Mucosa of rectum (tissue), 2 donors: ENCODE data around the gene DUSP22.

ENCODE experiments used
- H3K27ac ChIP-seq, 2 donors: one replicate each; pipeline ENCODE4 v1.7.0; 2013; ENCODE audit warnings: inconsistent platforms in 2 of 2, low read depth in 2 of 2, low read length in 2 of 2
- H3K27me3 ChIP-seq, 2 donors: one replicate each; pipeline ENCODE4 v1.7.0; 2013; ENCODE audit warnings: low read length in 2 of 2; ENCODE audit not compliant: control insufficient read depth in 2 of 2, insufficient read depth in 2 of 2
- H3K36me3 ChIP-seq, 2 donors: one replicate each; pipeline ENCODE4 v1.7.0; 2013; ENCODE audit warnings: low read length in 2 of 2; ENCODE audit not compliant: control insufficient read depth in 2 of 2, insufficient read depth in 2 of 2
- H3K4me1 ChIP-seq, 2 donors: one replicate each; pipeline ENCODE4 v1.7.0; 2013; ENCODE audit warnings: low read length in 2 of 2, mild to moderate bottlenecking in 1 of 2; ENCODE audit not compliant: control insufficient read depth in 2 of 2, insufficient read depth in 2 of 2
- H3K4me3 ChIP-seq, 2 donors: one replicate each; pipeline ENCODE4 v1.7.0; 2013; ENCODE audit warnings: low read length in 2 of 2
- H3K9ac ChIP-seq, 2 donors: one replicate each; pipeline ENCODE4 v1.7.0; 2013; ENCODE audit warnings: low read length in 2 of 2, low read depth in 1 of 2, mild to moderate bottlenecking in 1 of 2
- H3K9me3 ChIP-seq, 2 donors: one replicate each; pipeline ENCODE4 v1.7.0; 2013; ENCODE audit warnings: low read length in 2 of 2; ENCODE audit not compliant: control insufficient read depth in 2 of 2
- donor health status: healthy.
- donor health status: Normal muscosa, but diverticular disease.

The DUSP22 gene

DNA sequence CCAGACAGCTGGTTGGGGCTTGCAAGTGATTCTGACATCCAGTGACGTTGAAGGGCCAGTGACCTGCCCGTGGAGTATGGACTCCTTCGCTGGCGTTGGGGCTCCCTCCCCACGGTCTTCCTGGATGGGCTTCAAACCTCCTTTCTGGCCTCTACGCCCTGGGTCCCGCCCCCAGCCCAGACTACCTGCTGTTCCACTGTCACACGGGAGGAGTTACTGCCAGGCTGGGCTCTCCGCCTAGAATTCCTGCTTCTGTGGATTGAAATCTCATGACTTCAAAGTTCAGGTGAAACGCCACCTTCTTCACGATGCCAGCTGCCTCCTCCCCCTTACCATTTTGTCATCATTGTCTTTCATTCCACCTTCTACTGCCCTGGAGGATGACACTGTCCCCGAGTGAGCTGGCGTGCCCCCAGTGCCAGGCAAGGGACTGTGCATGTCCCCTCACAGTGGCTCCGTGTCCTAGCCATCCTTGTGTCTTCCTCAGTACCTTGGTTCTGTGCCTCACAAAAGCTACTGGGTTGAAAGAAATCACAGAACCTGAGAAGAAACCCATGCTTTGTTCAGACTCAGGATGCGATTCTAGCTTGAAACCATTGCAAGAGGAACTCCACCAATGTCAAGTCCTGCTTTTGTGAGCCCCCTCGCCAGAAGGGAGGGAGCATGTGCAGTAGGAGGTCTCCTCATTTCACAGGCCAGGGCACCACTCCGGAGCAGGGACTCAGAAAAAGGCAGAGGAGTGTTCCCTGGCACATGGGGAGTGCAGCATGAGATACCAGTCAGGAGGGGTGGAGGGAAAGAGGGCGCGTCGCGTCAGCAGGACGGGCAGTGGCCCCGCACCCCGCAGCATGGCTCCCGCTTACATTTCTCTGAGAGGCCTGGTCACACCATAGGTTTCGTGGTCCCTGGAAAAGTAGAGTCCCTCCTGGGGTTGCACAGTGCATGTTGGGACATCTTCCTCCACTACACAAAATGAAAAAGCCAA, 88.2 kb downstream of the DUSP22 start:
- H3K27ac ChIP-seq = no peak overlapping the region
- no peaks in the 10 kb centered on the region for H3K9me3 ChIP-seq
- no peak overlapping the region for H3K9ac ChIP-seq
- no peaks in the 10 kb centered on the region for H3K36me3 ChIP-seq
- no peak overlapping the region for H3K4me3 ChIP-seq
- no peaks in the 10 kb centered on the region for H3K4me1 ChIP-seq
- H3K27me3 ChIP-seq = peaks cover 4 to 11% of the 10 kb centered on the region in 2 donors

DNA sequence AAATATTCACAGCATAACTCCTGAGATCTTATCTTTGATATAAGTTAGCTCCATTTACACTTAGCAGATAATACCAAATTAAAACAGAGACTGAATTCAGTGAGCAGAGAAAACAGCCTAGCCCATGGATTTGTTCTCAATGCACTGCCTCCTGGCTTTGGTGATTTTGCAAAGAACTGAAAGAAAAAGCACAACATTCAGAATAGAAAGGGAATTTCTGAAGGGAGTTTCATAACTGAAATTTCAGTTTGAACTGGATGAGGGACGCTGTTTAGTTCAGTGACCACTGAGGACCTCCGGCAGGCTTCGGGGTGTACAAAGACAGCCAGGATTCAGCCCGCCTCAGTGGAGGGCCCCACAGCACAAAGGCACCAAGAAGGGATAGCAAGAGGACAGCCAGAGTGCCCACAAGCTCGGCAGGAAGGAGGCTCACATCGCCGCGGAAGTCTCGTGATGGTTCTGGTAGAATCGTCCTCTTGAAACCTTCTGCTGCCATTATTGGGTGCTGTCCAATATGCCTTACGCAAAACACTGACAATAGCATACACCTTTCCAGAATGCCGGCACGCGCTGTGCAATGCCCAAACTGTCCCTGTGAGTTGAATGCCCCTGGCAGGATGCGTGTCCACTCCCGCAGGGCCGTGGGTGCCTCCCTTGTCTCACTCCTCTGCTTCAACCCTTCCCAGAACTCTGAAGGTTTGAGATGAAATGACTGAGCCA, 89.6 kb downstream of the DUSP22 start:
- no peaks in the 10 kb centered on the region for H3K9me3 ChIP-seq
- peaks cover 4 to 11% of the 10 kb centered on the region in 2 donors for H3K27me3 ChIP-seq
- no peaks in the 10 kb centered on the region for H3K4me1 ChIP-seq
- H3K36me3 ChIP-seq = no peaks in the 10 kb centered on the region
- H3K27ac ChIP-seq = no peak overlapping the region
- H3K4me3 ChIP-seq = no peak overlapping the region
- no peak overlapping the region for H3K9ac ChIP-seq

DNA sequence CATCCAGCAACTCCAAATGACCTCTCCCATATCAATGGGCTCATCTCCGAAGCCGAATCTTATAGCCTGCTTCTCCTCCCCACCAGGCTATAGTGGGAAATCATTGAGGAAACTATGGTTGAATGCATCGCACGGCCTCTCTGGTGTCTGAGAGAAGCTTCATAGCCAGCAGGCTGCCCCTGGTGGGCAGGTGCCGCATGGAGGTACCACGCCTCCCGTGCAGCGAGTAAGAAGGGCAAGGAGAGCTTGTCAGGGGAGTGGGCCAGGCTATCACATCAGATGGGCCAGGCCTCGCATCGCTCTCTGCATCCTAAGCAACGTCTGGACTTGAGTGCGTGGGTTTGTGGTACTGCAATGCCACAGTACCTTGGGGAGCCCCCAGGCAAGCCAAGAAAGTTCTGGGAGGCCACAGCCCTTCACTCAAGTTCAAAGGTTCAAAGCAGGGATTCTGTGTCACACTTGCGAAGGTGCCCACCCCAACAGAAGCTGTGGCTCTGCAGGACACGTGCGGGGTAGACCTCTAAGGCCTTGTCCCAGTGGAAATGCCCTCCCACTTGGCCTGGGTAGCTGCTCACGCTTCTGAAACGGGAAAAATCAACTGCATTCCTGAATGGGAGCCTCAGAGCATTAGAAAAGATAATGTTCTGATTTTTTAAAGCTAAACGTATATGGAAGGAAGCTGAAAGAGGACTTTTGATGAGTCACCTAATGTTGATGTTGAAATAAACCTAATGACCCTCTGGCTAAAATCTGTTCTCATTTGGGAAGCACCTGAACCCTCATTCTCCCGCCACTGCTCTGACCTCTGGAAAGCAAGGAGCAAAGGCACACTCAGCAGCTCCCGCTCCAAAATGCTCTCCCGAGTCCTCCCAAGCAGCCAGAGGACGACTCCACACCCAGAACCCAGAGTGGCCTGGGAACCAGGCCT, 90.9 kb downstream of the DUSP22 start:
- Histone ChIP-seq H3K4me3 (no peak overlapping the region), H3K27ac (no peak overlapping the region), H3K27me3 (peaks cover 4 to 13% of the 10 kb centered on the region in 2 donors), H3K4me1 (no peaks in the 10 kb centered on the region), H3K36me3 (no peaks in the 10 kb centered on the region), H3K9me3 (no peaks in the 10 kb centered on the region), H3K9ac (no peak overlapping the region)

DNA sequence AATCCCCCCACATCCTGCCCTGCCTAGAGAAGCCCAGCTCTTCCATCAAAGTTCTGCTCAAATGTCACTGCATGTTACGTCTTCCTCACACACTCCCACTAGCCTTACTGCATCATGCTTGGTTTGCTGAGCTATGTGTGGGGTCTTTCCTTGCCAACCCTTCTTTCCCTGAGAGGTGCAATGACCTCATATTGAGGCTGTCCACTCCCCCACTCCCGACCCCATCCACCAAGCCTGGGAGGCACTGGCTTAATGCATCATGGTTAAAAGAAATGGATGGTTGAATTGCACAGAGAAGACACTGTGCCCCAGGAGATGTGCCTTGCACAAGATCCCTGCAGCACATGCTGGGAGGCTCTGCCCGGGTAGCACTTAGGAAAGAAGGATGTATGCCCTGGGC, 91.6 kb downstream of the DUSP22 start:
- no peak overlapping the region for H3K9ac ChIP-seq
- H3K27ac ChIP-seq = no peak overlapping the region
- no peak overlapping the region for H3K4me3 ChIP-seq
- H3K36me3 ChIP-seq = no peaks in the 10 kb centered on the region
- no peaks in the 10 kb centered on the region for H3K9me3 ChIP-seq
- peaks cover 4 to 16% of the 10 kb centered on the region in 2 donors for H3K27me3 ChIP-seq
- no peaks in the 10 kb centered on the region for H3K4me1 ChIP-seq

DNA sequence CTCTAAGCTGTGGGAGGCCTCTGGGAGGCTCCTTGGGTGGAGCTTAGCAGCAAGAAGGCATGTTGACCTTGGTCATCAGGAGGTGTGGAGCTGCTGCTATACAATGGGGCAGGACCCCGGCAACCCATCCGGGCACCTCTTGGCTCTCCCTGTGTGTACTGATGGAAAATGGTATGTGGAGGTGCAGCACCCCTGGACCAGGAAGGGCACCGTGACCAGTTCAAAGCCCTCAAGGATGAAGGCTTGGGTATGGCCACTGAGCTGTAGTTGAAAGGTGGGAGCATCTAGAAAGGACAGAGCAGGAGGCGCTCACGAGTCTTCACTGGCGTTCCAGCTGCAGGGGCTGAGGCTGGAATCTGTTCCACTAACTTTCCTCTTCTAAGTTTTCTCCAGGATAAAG, 92.6 kb downstream of the DUSP22 start:
- no peak overlapping the region for H3K4me3 ChIP-seq
- no peaks in the 10 kb centered on the region for H3K9me3 ChIP-seq
- no peaks in the 10 kb centered on the region for H3K36me3 ChIP-seq
- no peak overlapping the region for H3K27ac ChIP-seq
- H3K4me1 ChIP-seq = no peaks in the 10 kb centered on the region
- H3K27me3 ChIP-seq = peaks cover 4 to 16% of the 10 kb centered on the region in 2 donors
- no peak overlapping the region for H3K9ac ChIP-seq

DNA sequence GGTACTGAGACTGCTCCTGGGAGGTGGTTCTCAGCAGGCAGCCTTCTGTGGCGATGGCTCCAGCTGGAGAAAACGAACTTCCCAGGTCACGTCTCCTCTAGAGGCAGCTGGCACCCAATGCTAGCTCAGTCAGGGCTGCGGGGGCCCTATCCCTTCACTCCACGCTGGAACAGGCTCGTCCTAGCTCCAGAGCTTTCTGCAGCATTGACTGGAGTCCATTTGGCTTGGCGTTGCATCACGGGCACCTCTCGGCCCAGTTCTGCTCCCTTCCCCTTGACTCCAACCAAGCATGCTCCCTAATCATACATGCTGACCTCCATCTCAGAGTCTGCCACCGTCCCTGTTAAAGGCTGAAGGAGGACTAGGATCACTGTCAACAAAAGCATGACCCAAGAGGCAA, 93.3 kb downstream of the DUSP22 start:
- Histone ChIP-seq H3K4me3 (no peak overlapping the region), H3K27ac (no peak overlapping the region), H3K9ac (no peak overlapping the region), H3K9me3 (no peaks in the 10 kb centered on the region), H3K27me3 (peaks cover 10 to 12% of the 10 kb centered on the region in 2 donors), H3K36me3 (no peaks in the 10 kb centered on the region), H3K4me1 (no peaks in the 10 kb centered on the region)

DNA sequence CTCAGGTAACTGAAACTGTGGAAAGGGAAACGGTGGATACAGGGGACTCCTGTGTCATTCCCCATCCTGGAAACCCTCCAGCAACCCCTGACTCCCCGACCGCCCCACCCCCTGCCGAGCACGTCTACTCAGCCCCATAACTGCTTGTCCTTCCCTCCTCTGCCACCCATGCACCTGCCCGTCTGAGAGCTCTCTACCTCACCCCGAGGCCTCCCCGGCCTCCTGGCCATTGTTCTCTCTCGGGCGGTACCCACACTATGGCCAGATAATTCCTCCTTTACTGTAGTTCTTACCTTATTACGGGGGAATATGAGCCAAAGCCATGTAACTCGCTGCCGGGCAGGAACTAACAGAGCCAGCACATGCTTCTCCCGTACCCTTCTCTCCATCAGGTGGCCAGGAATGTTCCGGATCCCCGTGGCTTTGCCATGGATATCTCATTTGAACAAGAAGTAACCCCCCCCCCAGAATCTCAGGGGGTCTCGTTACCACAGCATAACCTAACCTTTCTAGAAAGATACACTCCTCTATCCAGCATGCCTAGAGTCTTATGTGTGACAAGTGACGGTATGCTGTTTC, 94.5 kb downstream of the DUSP22 start:
- Histone ChIP-seq H3K9me3 (no peaks in the 10 kb centered on the region), H3K27me3 (peaks cover 11 to 19% of the 10 kb centered on the region in 2 donors), H3K4me1 (no peaks in the 10 kb centered on the region), H3K36me3 (no peaks in the 10 kb centered on the region), H3K9ac (no peak overlapping the region), H3K4me3 (no peak overlapping the region), H3K27ac (no peak overlapping the region)

DNA sequence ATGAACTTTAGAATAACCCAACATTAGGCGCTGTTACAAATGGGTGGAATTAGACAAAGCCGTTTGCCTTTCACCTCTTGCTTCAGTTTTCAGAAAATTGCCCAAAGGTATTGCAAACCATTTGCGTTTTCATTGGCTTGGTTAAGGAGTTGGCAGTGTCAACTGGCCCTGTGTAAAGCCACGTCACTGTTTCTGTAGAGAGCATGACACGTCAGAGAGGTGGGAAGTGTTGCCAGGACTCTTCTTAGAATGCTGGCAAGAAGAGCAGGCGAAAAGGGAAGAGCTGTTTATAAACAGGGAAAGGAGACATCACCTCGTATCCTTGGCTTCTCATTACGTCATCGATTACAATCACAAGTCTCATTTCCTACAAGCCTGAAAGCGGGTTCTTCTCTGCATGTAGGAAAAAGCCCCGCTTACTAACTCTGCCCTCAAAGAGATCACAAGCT, 95.0 kb downstream of the DUSP22 start:
- H3K4me1 ChIP-seq = peaks cover under 1 to 2% of the 10 kb centered on the region in 2 donors
- no peak overlapping the region for H3K27ac ChIP-seq
- no peaks in the 10 kb centered on the region for H3K9me3 ChIP-seq
- no peak overlapping the region for H3K4me3 ChIP-seq
- no peaks in the 10 kb centered on the region for H3K36me3 ChIP-seq
- H3K9ac ChIP-seq = no peak overlapping the region
- H3K27me3 ChIP-seq = peaks cover 13 to 24% of the 10 kb centered on the region in 2 donors

DNA sequence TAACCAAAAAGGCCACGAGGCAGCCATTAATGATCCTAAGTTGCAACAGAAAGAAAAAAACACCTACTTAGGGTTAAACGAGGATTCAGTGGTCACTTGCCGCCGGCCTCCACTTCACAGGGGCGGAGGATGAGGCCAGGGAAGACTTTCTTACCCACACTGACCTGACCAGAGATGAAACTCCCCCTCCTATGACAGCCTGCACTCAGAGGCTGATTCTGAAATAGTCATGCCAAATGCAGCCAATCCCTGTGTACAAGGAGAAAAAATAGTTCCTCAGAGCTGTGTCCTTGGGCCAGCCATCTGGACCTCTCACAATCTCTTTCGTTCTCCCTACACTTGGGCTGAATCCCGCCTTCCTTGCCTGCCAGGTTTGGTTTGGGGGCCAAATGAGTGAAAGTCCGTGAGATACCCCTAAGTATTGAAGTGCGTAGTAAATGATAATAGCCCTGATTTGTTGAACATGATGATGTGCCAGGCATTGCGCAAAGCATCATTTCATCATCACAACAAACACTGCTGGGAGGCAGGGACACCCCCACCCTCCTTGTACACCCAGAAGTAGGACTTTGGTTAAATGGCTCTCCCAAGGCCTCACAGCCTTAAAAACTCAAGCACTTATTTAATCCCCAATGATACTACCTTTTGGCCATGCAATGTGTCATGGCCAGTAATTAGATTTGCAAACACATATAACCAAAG, 96.1 kb downstream of the DUSP22 start:
- Histone ChIP-seq H3K36me3 (no peaks in the 10 kb centered on the region), H3K9me3 (no peaks in the 10 kb centered on the region), H3K4me3 (no peak overlapping the region), H3K4me1 (peaks cover 2 to 3% of the 10 kb centered on the region in 2 donors), H3K27ac (no peak overlapping the region), H3K9ac (no peak overlapping the region), H3K27me3 (peaks cover 17 to 33% of the 10 kb centered on the region in 2 donors)
